Gastroesophageal sphincter (tissue), 4 donors: Measurements from ENCODE around the gene GOLGA3. TPM values are rescaled to one million over a fixed set of nuclear protein-coding genes. Genes with fewer than 3 reads are reported as not detected.

Source experiments
- ATAC-seq: fragments of 150-250 bp; one replicate; pipeline ENCODE4 v1.9.1; 2016; ENCODE audit warnings: mild to moderate bottlenecking, moderate library complexity
- H3K27ac ChIP-seq, 4 donors: fragments of 200-600 bp; sonication (generic) in 3 of 4; 1 replicate in 3 of 4; 2 replicates in 1 of 4; pipeline ENCODE4 v1.5.1; 2016 to 2019
- H3K27me3 ChIP-seq: fragments of 200-600 bp; sonication (generic); one replicate; pipeline ENCODE4 v1.5.1; 2019
- H3K36me3 ChIP-seq, 2 donors: fragments of 200-600 bp; sonication (generic); one replicate each; pipeline ENCODE4 v1.5.1; 2019; ENCODE audit warnings: control low read depth in 1 of 2
- H3K4me1 ChIP-seq, 3 donors: fragments of 200-600 bp; sonication (generic); 1 replicate in 2 of 3; 2 replicates in 1 of 3; pipeline ENCODE4 v1.5.1; 2016 to 2019; ENCODE audit warnings: control low read depth in 2 of 3
- H3K4me3 ChIP-seq, 2 donors: fragments of 200-600 bp; sonication (generic); one replicate each; pipeline ENCODE4 v1.5.1; 2019; ENCODE audit warnings: mild to moderate bottlenecking in 1 of 2, moderate library complexity in 1 of 2
- H3K9me3 ChIP-seq, 3 donors: fragments of 200-600 bp; sonication (generic); one replicate each; pipeline ENCODE4 v1.5.1; 2017 to 2019; ENCODE audit warnings: control low read depth in 2 of 3
- CTCF ChIP-seq, 4 experiments: fragments of 200-600 bp in 2 of 4; fragments of 450-650 bp in 2 of 4; sonication (generic) in 1 of 4; IDR thresholded peaks; one replicate each; pipeline ENCODE4 v1.5.1; 2017 to 2019; ENCODE audit warnings: antibody characterized with exemption in 4 of 4, mild to moderate bottlenecking in 2 of 4, moderate library complexity in 2 of 4
- EP300 ChIP-seq: sonication (generic); formaldehyde crosslinking; IDR thresholded peaks from one replicate; pipeline ENCODE4 v1.6.1; 2017; ENCODE audit warnings: antibody characterized with exemption, mild to moderate bottlenecking
- POLR2A ChIP-seq, 2 donors: fragments of 450-650 bp; IDR thresholded peaks; one replicate each; pipeline ENCODE4 v1.6.1; 2017; ENCODE audit warnings: antibody characterized with exemption in 2 of 2, mild to moderate bottlenecking in 2 of 2, moderate library complexity in 1 of 2
- POLR2AphosphoS5 ChIP-seq: sonication (generic); formaldehyde crosslinking; IDR thresholded peaks from one replicate; pipeline ENCODE4 v1.6.1; 2017; ENCODE audit warnings: antibody characterized with exemption
- WGBS, 2 donors: methylation state at CpG; one replicate each; pipeline ENCODE4 v1.1.5; 2018; ENCODE audit warnings: low coverage in 1 of 2; 5-methylcytosine and 5-hydroxymethylcytosine counted together
- total RNA-seq, 4 donors: library from RNA; depleted of rRNA; stranded (reverse); fragments of >200 nt; gene quantifications; one replicate each; pipeline ENCODE4 v1.1.0, GENCODE V29; 2016

Gene GOLGA3
- total RNA-seq, 4 donors from 2014 or later = 54.8 to 126 (median 74.1) TPM

- no peak for ATAC-seq
- 91% methylated on average over 4 of the region's 11 CpGs; no CpG with 5 or more reads in 1 of the 2 donors for WGBS, 2 donors
- H3K36me3 ChIP-seq = peaks cover 0 to 98% of the 10 kb centered on the region in 2 donors
- TF ChIP-seq POLR2A (IDR thresholded peaks at IDR 0.05) = no peak
- TF ChIP-seq EP300 = no peak
- no peak for TF ChIP-seq POLR2AphosphoS5
- no peak for TF ChIP-seq CTCF (IDR thresholded peaks at IDR 0.05)
- no peaks in the 10 kb centered on the region for H3K27me3 ChIP-seq
- H3K27ac ChIP-seq = no peak overlapping the region
- no peaks in the 10 kb centered on the region for H3K9me3 ChIP-seq
- no peak overlapping the region for H3K4me3 ChIP-seq
- H3K4me1 ChIP-seq = no peaks in the 10 kb centered on the region
Observed at GRCh38 chr12:132730353-132730752, 98.3 kb downstream of the GOLGA3 start.

GRCh38 chr12:132729541-132730320 lies 98.9 kb downstream of the GOLGA3 start:
- H3K27ac ChIP-seq = no peak overlapping the region
- no peaks in the 10 kb centered on the region for H3K9me3 ChIP-seq
- no peaks in the 10 kb centered on the region for H3K4me1 ChIP-seq
- no peak overlapping the region for H3K4me3 ChIP-seq
- no peaks in the 10 kb centered on the region for H3K27me3 ChIP-seq
- peaks cover 0 to 98% of the 10 kb centered on the region in 2 donors for H3K36me3 ChIP-seq
- WGBS, 2 donors = 88 to 92% methylated on average over 11 to 23 of the region's 24 CpGs
- TF ChIP-seq POLR2AphosphoS5 = no peak
- no peak for TF ChIP-seq EP300
- TF ChIP-seq CTCF (IDR thresholded peaks at IDR 0.05) = no peak
- TF ChIP-seq POLR2A (IDR thresholded peaks at IDR 0.05) = no peak
- no peak for ATAC-seq

- 92% methylated on average over 5 of the region's 7 CpGs; no CpG with 5 or more reads in 1 of the 2 donors for WGBS, 2 donors
- Histone ChIP-seq H3K27me3 (no peaks in the 10 kb centered on the region), H3K36me3 (peaks cover 0 to 98% of the 10 kb centered on the region in 2 donors), H3K4me1 (no peaks in the 10 kb centered on the region), H3K27ac (no peak overlapping the region), H3K4me3 (no peak overlapping the region), H3K9me3 (no peaks in the 10 kb centered on the region)
- TF ChIP-seq EP300 (no peak), POLR2AphosphoS5 (no peak), POLR2A (IDR thresholded peaks at IDR 0.05) (no peak), CTCF (IDR thresholded peaks at IDR 0.05) (no peak)
- ATAC-seq = no peak
Observed at GRCh38 chr12:132728502-132728901, 100.2 kb downstream of the GOLGA3 start.

- H3K9me3 ChIP-seq = no peaks in the 10 kb centered on the region
- 95% methylated on average over 22 of the region's 37 CpGs; no CpG with 5 or more reads in 1 of the 2 donors for WGBS, 2 donors
- H3K4me3 ChIP-seq = no peak overlapping the region
- H3K27me3 ChIP-seq = no peaks in the 10 kb centered on the region
- TF ChIP-seq POLR2AphosphoS5 = no peak
- no peak for TF ChIP-seq CTCF (IDR thresholded peaks at IDR 0.05)
- no peak for TF ChIP-seq EP300
- no peak for TF ChIP-seq POLR2A (IDR thresholded peaks at IDR 0.05)
- ATAC-seq = no peak
- no peak overlapping the region for H3K27ac ChIP-seq
- H3K4me1 ChIP-seq = no peaks in the 10 kb centered on the region
- H3K36me3 ChIP-seq = peaks cover 0 to 98% of the 10 kb centered on the region in 2 donors
Observed at GRCh38 chr12:132727091-132727794, 101.4 kb downstream of the GOLGA3 start.
